SU-DHL-6 (cell line): ENCODE results near the gene PINK1.

Source experiments
- H2AFZ ChIP-seq: fragments of 200-600 bp; sonication (generic); 2 replicates; pipeline ENCODE4 v1.6.1; 2014; ENCODE audit warnings: low read depth, mild to moderate bottlenecking, moderate library complexity, mixed read lengths, antibody characterized with exemption, low read length; ENCODE audit not compliant: severe bottlenecking
- H3F3A ChIP-seq: fragments of 200-600 bp; shearing (Covaris generic); 2 replicates; pipeline ENCODE4 v1.6.0; 2016; ENCODE audit warnings: antibody characterized with exemption, mild to moderate bottlenecking; ENCODE audit not compliant: insufficient read depth
- H3K27ac ChIP-seq: fragments of 200-600 bp; sonication (generic); 2 replicates; pipeline ENCODE4 v1.5.1; 2016; ENCODE audit warnings: low read depth, mild to moderate bottlenecking, low read length, moderate library complexity, mixed read lengths
- H3K27me3 ChIP-seq: fragments of 200-600 bp; sonication (generic), shearing (Covaris generic); 2 replicates; pipeline ENCODE4 v1.6.0; 2014; ENCODE audit warnings: mild to moderate bottlenecking, low read length
- H3K36me3 ChIP-seq: fragments of 200-600 bp; sonication (generic); 2 replicates; pipeline ENCODE4 v1.6.1; 2014; ENCODE audit warnings: mild to moderate bottlenecking, low read length, mixed read lengths
- H3K4me2 ChIP-seq: fragments of 300-600, 200-600 bp; shearing (Covaris generic), sonication (generic); 2 replicates; pipeline ENCODE4 v1.6.0; 2014; ENCODE audit warnings: low read length, low read depth, mild to moderate bottlenecking; ENCODE audit not compliant: poor library complexity, severe bottlenecking
- H3K4me3 ChIP-seq: fragments of 200-600 bp; sonication (generic); 2 replicates; pipeline ENCODE4 v1.5.1; 2014; ENCODE audit warnings: antibody characterized with exemption, low read length, mild to moderate bottlenecking, mixed read lengths; ENCODE audit not compliant: insufficient read depth, poor library complexity, severe bottlenecking
- H3K79me2 ChIP-seq: fragments of 200-600 bp; sonication (generic); 2 replicates; pipeline ENCODE4 v1.6.1; 2014; ENCODE audit warnings: mild to moderate bottlenecking, low read length, moderate library complexity; ENCODE audit not compliant: insufficient read depth
- H3K9ac ChIP-seq: fragments of 200-600 bp; sonication (generic); 2 replicates; pipeline ENCODE4 v1.7.0; 2014; ENCODE audit warnings: mild to moderate bottlenecking, low read length
- H3K9me2 ChIP-seq: fragments of 200-600 bp; sonication (generic); replicated peaks from 2 replicates; pipeline ENCODE4 v1.6.1; 2014; ENCODE audit warnings: low read length; ENCODE audit not compliant: insufficient read depth
- H3K9me3 ChIP-seq: fragments of 200-600 bp; sonication (generic); 2 replicates; pipeline ENCODE4 v1.6.1; 2014; ENCODE audit warnings: low read length, mixed read lengths; ENCODE audit not compliant: insufficient read depth
- H4K20me1 ChIP-seq: fragments of 200-600 bp; sonication (generic); 2 replicates; pipeline ENCODE4 v1.6.1; 2014; ENCODE audit warnings: low read depth, mild to moderate bottlenecking, antibody characterized with exemption, low read length, moderate library complexity, mixed read lengths
- CTCF ChIP-seq: fragments of 200-600 bp; sonication (generic); IDR thresholded peaks from one replicate; pipeline ENCODE4 v1.5.1; 2017; ENCODE audit warnings: antibody characterized with exemption, mild to moderate bottlenecking, low read length, moderate library complexity; ENCODE audit not compliant: insufficient read depth, poor library complexity, severe bottlenecking
- EZH2phosphoT487 ChIP-seq: fragments of 200-600 bp; sonication (generic), shearing (Covaris generic); conservative IDR thresholded peaks from 2 replicates; pipeline ENCODE4 v1.6.1; 2018; ENCODE audit warnings: mild to moderate bottlenecking, antibody characterized with exemption, low read length, moderate library complexity, mixed read lengths

Gene PINK1

GRCh38 chr1:20697563-20697962 is 64.3 kb downstream of the PINK1 start:
- Histone ChIP-seq H4K20me1 (no peaks in the 10 kb centered on the region), H3K4me2 (no peak overlapping the region), H3K27me3 (no peaks in the 10 kb centered on the region), H3K36me3 (no peaks in the 10 kb centered on the region), H3F3A (no peaks in the 10 kb centered on the region), H3K9ac (no peak overlapping the region), H3K9me3 (no peaks in the 10 kb centered on the region), H3K79me2 (no peaks in the 10 kb centered on the region), H2AFZ (no peak overlapping the region), H3K9me2 (no peaks in the 10 kb centered on the region), H3K4me3 (no peak overlapping the region), H3K27ac (no peak overlapping the region)
- TF ChIP-seq EZH2phosphoT487 (no peak), CTCF (no peak)

- no peak overlapping the region for H3K4me2 ChIP-seq
- no peak overlapping the region for H3K9ac ChIP-seq
- H3K27ac ChIP-seq: no peak overlapping the region
- no peaks in the 10 kb centered on the region for H4K20me1 ChIP-seq
- H3K4me3 ChIP-seq: no peak overlapping the region
- H3K27me3 ChIP-seq: no peaks in the 10 kb centered on the region
- no peak for TF ChIP-seq EZH2phosphoT487
- no peak for TF ChIP-seq CTCF
- no peaks in the 10 kb centered on the region for H3K9me2 ChIP-seq
- no peaks in the 10 kb centered on the region for H3K36me3 ChIP-seq
- no peaks in the 10 kb centered on the region for H3K79me2 ChIP-seq
- H3F3A ChIP-seq: no peaks in the 10 kb centered on the region
- H2AFZ ChIP-seq: no peak overlapping the region
- no peaks in the 10 kb centered on the region for H3K9me3 ChIP-seq
These were observed 65.1 kb downstream of the PINK1 start for GRCh38 chr1:20698195-20698910.

GRCh38 chr1:20699558-20699957 is 66.3 kb downstream of the PINK1 start:
- TF ChIP-seq EZH2phosphoT487: no peak
- no peak for TF ChIP-seq CTCF

More at GRCh38 chr1:20699558-20699957, 66.3 kb downstream of the PINK1 start:
- Histone ChIP-seq H3F3A (no peaks in the 10 kb centered on the region), H3K4me3 (no peak overlapping the region), H3K9ac (no peak overlapping the region), H3K27ac (no peak overlapping the region), H3K4me2 (no peak overlapping the region), H3K79me2 (no peaks in the 10 kb centered on the region), H3K9me2 (no peaks in the 10 kb centered on the region), H3K27me3 (no peaks in the 10 kb centered on the region), H3K9me3 (no peaks in the 10 kb centered on the region), H3K36me3 (no peaks in the 10 kb centered on the region), H4K20me1 (no peaks in the 10 kb centered on the region), H2AFZ (no peak overlapping the region)
